PC-3 (cell line): ENCODE data around the gene RIN1. TPM values are rescaled to one million over a fixed set of nuclear protein-coding genes. Genes with fewer than 3 reads are reported as not detected.

Source experiments
- ATAC-seq: fragments of 200-7000 bp; cut with Tn5 transposase; 2 replicates; pipeline ENCODE4 v1.9.1; 2020; ENCODE audit warnings: mild to moderate bottlenecking, moderate library complexity
- BruUV-seq: library from RNA; stranded (reverse); fragments of 400-500 nt; replicated peaks from 2 replicates; lab custom pipeline; 2021; lab: Mats Ljungman, UMichigan
- CTCF ChIA-PET: fragments of 300-600 bp; sonication (Branson Sonifier 250); formaldehyde crosslinking; loops from one replicate; lab custom pipeline; 2022; ENCODE audit warnings: antibody characterized with exemption; lab: Charles Lee
- POLR2A ChIA-PET: fragments of 300-600 bp; sonication (Branson Sonifier 250); formaldehyde crosslinking; loops from one replicate; lab custom pipeline; 2022; ENCODE audit warnings: antibody characterized with exemption; ENCODE audit not compliant: unreplicated experiment; lab: Charles Lee
- DNase-seq: peaks from one replicate; pipeline ENCODE4 v3.0.0-alpha.2; 2015
- H2AFZ ChIP-seq: fragments of 300-600 bp; sonication (generic); 2 replicates; pipeline ENCODE4 v1.6.0; 2016; ENCODE audit warnings: antibody characterized with exemption, low read length
- H3F3A ChIP-seq: fragments of 300-600 bp; sonication (generic); one replicate; pipeline ENCODE4 v1.6.0; 2017; ENCODE audit warnings: antibody characterized with exemption, low read length, control low read depth, mild to moderate bottlenecking; ENCODE audit not compliant: unreplicated experiment
- H3K27ac ChIP-seq: fragments of 300-600 bp; sonication (generic); 2 replicates; pipeline ENCODE4 v1.5.1; 2016; ENCODE audit warnings: mild to moderate bottlenecking, low read length
- H3K27me3 ChIP-seq: fragments of 300-600 bp; sonication (generic); 2 replicates; pipeline ENCODE4 v1.6.1; 2016; ENCODE audit warnings: low read length, mixed read lengths
- H3K36me3 ChIP-seq: fragments of 300-600 bp; sonication (generic); 2 replicates; pipeline ENCODE4 v1.6.1; 2016; ENCODE audit warnings: low read depth, mixed run types, low read length, mixed read lengths
- H3K4me1 ChIP-seq: fragments of 300-600 bp; sonication (generic); 2 replicates; pipeline ENCODE4 v1.5.1; 2016; ENCODE audit warnings: low read length; ENCODE audit not compliant: insufficient read depth
- H3K4me2 ChIP-seq: fragments of 300-600 bp; sonication (generic); 2 replicates; pipeline ENCODE4 v1.6.0; 2016; ENCODE audit warnings: low read length
- H3K4me3 ChIP-seq: fragments of 300-600 bp; sonication (generic); 2 replicates; pipeline ENCODE4 v1.5.1; 2016; ENCODE audit warnings: mild to moderate bottlenecking, low read length, mixed read lengths
- H3K79me2 ChIP-seq: fragments of 300-600 bp; sonication (generic); 2 replicates; pipeline ENCODE4 v1.6.1; 2017; ENCODE audit warnings: low read length, mixed read lengths
- H3K9ac ChIP-seq: fragments of 300-600 bp; sonication (generic); 2 replicates; pipeline ENCODE4 v1.6.0; 2016; ENCODE audit warnings: mild to moderate bottlenecking, low read length
- H3K9me2 ChIP-seq: fragments of 300-600 bp; sonication (generic); replicated peaks from 2 replicates; pipeline ENCODE4 v1.6.1; 2016; ENCODE audit warnings: mixed run types, low read length, mixed read lengths
- H3K9me3 ChIP-seq: fragments of 300-600 bp; sonication (generic); 2 replicates; pipeline ENCODE4 v1.6.1; 2016; ENCODE audit warnings: low read length, mixed read lengths
- H4K20me1 ChIP-seq: fragments of 300-600 bp; sonication (generic); 2 replicates; pipeline ENCODE4 v1.6.1; 2016; ENCODE audit warnings: low read length, mixed read lengths
- EZH2 ChIP-seq: fragments of 300-600 bp; sonication (generic); IDR thresholded peaks from one replicate; pipeline ENCODE4 v1.6.1; 2017; ENCODE audit warnings: antibody characterized with exemption, mild to moderate bottlenecking, low read length; ENCODE audit not compliant: unreplicated experiment
- EZH2phosphoT487 ChIP-seq: fragments of 300-600 bp; sonication (generic); IDR thresholded peaks from 2 replicates; pipeline ENCODE4 v1.6.1; 2018; ENCODE audit warnings: mild to moderate bottlenecking, antibody characterized with exemption, low read length, borderline replicate concordance
- intact Hi-C: fragments of 100-400 bp; cut with micrococcal nuclease; formaldehyde crosslinking; loops from 2 replicates; pipeline ENCODE4 v1.9.0; 2023
- total RNA-seq: library from RNA; depleted of rRNA; stranded (reverse); fragments of >200 nt; gene quantifications from 2 replicates; pipeline ENCODE4 v1.2.3, GENCODE V29; 2014
- TF ChIP-seq, protein P1 (sequence below): fragments of 300-600 bp; sonication (generic); conservative IDR thresholded peaks from 2 replicates; pipeline ENCODE4 v1.5.1; 2017; ENCODE audit warnings: antibody characterized with exemption, low read depth, mild to moderate bottlenecking, low read length

RIN1 gene
- total RNA-seq, 1 experiment from 2014 or later: 41.2 TPM

- TF ChIP-seq EZH2 (no peak), EZH2phosphoT487 (no peak)
- TF ChIP-seq, protein P1, sequence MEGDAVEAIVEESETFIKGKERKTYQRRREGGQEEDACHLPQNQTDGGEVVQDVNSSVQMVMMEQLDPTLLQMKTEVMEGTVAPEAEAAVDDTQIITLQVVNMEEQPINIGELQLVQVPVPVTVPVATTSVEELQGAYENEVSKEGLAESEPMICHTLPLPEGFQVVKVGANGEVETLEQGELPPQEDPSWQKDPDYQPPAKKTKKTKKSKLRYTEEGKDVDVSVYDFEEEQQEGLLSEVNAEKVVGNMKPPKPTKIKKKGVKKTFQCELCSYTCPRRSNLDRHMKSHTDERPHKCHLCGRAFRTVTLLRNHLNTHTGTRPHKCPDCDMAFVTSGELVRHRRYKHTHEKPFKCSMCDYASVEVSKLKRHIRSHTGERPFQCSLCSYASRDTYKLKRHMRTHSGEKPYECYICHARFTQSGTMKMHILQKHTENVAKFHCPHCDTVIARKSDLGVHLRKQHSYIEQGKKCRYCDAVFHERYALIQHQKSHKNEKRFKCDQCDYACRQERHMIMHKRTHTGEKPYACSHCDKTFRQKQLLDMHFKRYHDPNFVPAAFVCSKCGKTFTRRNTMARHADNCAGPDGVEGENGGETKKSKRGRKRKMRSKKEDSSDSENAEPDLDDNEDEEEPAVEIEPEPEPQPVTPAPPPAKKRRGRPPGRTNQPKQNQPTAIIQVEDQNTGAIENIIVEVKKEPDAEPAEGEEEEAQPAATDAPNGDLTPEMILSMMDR: no peak
- ChIA-PET POLR2A (no interaction called here), CTCF (interaction anchor here (0.5 kb wide), 1 partner anchor 14 kb away, joined by 3 read pairs; no protein-coding TSS in a partner anchor)
- H3K79me2 ChIP-seq: no peaks in the 10 kb centered on the region
- no peak overlapping the region for H2AFZ ChIP-seq
- H3K4me2 ChIP-seq: no peak overlapping the region
- H3K27ac ChIP-seq: no peak overlapping the region
- H3K4me1 ChIP-seq: peaks cover 23% of the 10 kb centered on the region
- no peak overlapping the region for H3K9ac ChIP-seq
- no peaks in the 10 kb centered on the region for H4K20me1 ChIP-seq
- ATAC-seq: no peak
- H3K36me3 ChIP-seq: no peaks in the 10 kb centered on the region
- no peaks in the 10 kb centered on the region for H3K27me3 ChIP-seq
- intact Hi-C loops: no loop called here
- no peak overlapping the region for H3K4me3 ChIP-seq
- no peak for DNase-seq
- no peaks in the 10 kb centered on the region for H3K9me3 ChIP-seq
- H3K9me2 ChIP-seq: no peaks in the 10 kb centered on the region
- no peaks in the 10 kb centered on the region for H3F3A ChIP-seq
- no TSS peak for BruUV-seq
These were observed 11.0 kb downstream of the RIN1 start for GRCh38 chr11:66325263-66325671.

DNA sequence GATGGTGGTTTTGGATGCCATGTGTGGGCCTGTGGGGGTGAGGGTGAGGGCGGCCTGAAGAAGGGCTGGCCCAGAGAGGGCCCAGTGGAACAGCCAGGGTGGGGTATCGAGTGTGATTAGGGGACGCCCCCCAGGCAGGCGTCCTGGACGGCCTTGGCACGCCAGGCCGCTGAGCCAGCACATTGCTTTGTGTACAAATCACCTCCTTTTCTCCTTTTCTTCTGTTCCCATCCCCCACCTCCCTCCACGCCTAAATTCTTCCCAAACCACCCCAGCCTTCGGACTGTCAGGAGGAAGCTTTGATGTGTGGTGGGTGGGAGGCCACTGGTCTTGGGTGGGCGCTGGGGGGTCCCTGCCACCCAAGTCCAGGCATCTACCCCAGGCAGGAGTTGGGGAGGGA lies 11.6 kb downstream of the RIN1 start:
- H3K4me1 ChIP-seq: peaks cover 23% of the 10 kb centered on the region
- H3K27me3 ChIP-seq: no peaks in the 10 kb centered on the region
- intact Hi-C loops: no loop called here
- no peak for ATAC-seq
- no peak overlapping the region for H3K9ac ChIP-seq
- ChIA-PET CTCF (no interaction called here), POLR2A (no interaction called here)
- no peak overlapping the region for H2AFZ ChIP-seq
- no peak for DNase-seq
- no peaks in the 10 kb centered on the region for H4K20me1 ChIP-seq
- no peaks in the 10 kb centered on the region for H3K9me3 ChIP-seq
- no peak overlapping the region for H3K4me3 ChIP-seq
- H3K27ac ChIP-seq: no peak overlapping the region
- no peaks in the 10 kb centered on the region for H3F3A ChIP-seq
- no peaks in the 10 kb centered on the region for H3K9me2 ChIP-seq
- TF ChIP-seq EZH2phosphoT487: no peak
- no peak for TF ChIP-seq EZH2
- TF ChIP-seq, protein P1: no peak
- BruUV-seq: no TSS peak
- H3K79me2 ChIP-seq: no peaks in the 10 kb centered on the region
- no peak overlapping the region for H3K4me2 ChIP-seq
- no peaks in the 10 kb centered on the region for H3K36me3 ChIP-seq

- Histone ChIP-seq H3K4me3 (no peak overlapping the region), H3K27me3 (no peaks in the 10 kb centered on the region), H3K9me2 (no peaks in the 10 kb centered on the region), H3K4me1 (peaks cover 22% of the 10 kb centered on the region), H3F3A (no peaks in the 10 kb centered on the region), H3K79me2 (no peaks in the 10 kb centered on the region), H3K4me2 (no peak overlapping the region), H3K27ac (no peak overlapping the region), H2AFZ (no peak overlapping the region), H3K9me3 (no peaks in the 10 kb centered on the region), H3K9ac (no peak overlapping the region), H4K20me1 (no peaks in the 10 kb centered on the region), H3K36me3 (no peaks in the 10 kb centered on the region)
- intact Hi-C loops: no loop called here
- CTCF ChIA-PET: no interaction called here
- DNase-seq: no peak
- no TSS peak for BruUV-seq
- POLR2A ChIA-PET: no interaction called here
- ATAC-seq: no peak
- TF ChIP-seq EZH2: no peak
- no peak for TF ChIP-seq EZH2phosphoT487
- TF ChIP-seq, protein P1: no peak
These were observed 12.6 kb downstream of the RIN1 start for GRCh38 chr11:66323684-66324083.
